ENCODE results near the gene PPM1L. TPM values are rescaled to one million over a fixed set of nuclear protein-coding genes. Genes with fewer than 3 reads are reported as not detected.

Gene PPM1L
- total and polyA plus RNA-seq, 2 donors (not counting 1 experiment from before 2014, with no cell fraction given), result 0.33 to 2.5 TPM

GRCh38 chr3:160826408-160826807 is 70.4 kb downstream of the PPM1L start:
- H3K4me3 ChIP-seq (replicated peaks in 1 of 4; ENCODE audit: control extremely low read depth in 1 of 4, insufficient read depth in 1 of 4, low read depth in 3 of 4, low read length in 4 of 4), result no peak overlapping the region
- H4K20me1 ChIP-seq (ENCODE audit: control insufficient read depth, extremely low read depth, insufficient read depth, low read length), result no peaks in the 10 kb centered on the region
- no peaks in the 10 kb centered on the region for H3K36me3 ChIP-seq (ENCODE audit: control insufficient read depth, insufficient read depth, low read length)
- H2AFZ ChIP-seq (ENCODE audit: low read length), result no peak overlapping the region
- H3K27me3 ChIP-seq (ENCODE audit: control insufficient read depth, insufficient read depth, low read length), result no peaks in the 10 kb centered on the region
- no peaks in the 10 kb centered on the region for H3K4me1 ChIP-seq (ENCODE audit: control insufficient read depth, extremely low read depth, insufficient read depth, low read length)
- no peak overlapping the region for H3K4me2 ChIP-seq (ENCODE audit: extremely low read depth, insufficient read depth, low read length)
- no peak overlapping the region for H3K27ac ChIP-seq (ENCODE audit: insufficient read depth, low read length)
- H3K79me2 ChIP-seq (ENCODE audit: control insufficient read depth, insufficient read depth, low read length), result no peaks in the 10 kb centered on the region
- no peaks in the 10 kb centered on the region for H3K9me3 ChIP-seq (ENCODE audit: control insufficient read depth, insufficient read depth, low read depth, low read length)
- TF ChIP-seq EZH2 (IDR thresholded peaks at IDR 0.05; ENCODE audit: low read length, missing control alignments) (no peak), CTCF (conservative IDR thresholded peaks at IDR 0.05 in 1 of 2, IDR thresholded peaks at IDR 0.05 in 1 of 2; ENCODE audit: low read depth in 1 of 2, low read length in 2 of 2) (no peak)
- DNase-seq (ENCODE audit: low read depth in 2 of 2), result no peak
- H3K9ac ChIP-seq (ENCODE audit: insufficient read depth, low read length), result no peak overlapping the region

- Histone ChIP-seq H3K9me3 (ENCODE audit: control insufficient read depth, insufficient read depth, low read depth, low read length) (no peaks in the 10 kb centered on the region), H3K27me3 (ENCODE audit: control insufficient read depth, insufficient read depth, low read length) (no peaks in the 10 kb centered on the region), H3K9ac (ENCODE audit: insufficient read depth, low read length) (no peak overlapping the region), H4K20me1 (ENCODE audit: control insufficient read depth, extremely low read depth, insufficient read depth, low read length) (no peaks in the 10 kb centered on the region), H3K4me2 (ENCODE audit: extremely low read depth, insufficient read depth, low read length) (no peak overlapping the region), H3K36me3 (ENCODE audit: control insufficient read depth, insufficient read depth, low read length) (no peaks in the 10 kb centered on the region), H3K4me3 (replicated peaks in 1 of 4; ENCODE audit: control extremely low read depth in 1 of 4, insufficient read depth in 1 of 4, low read depth in 3 of 4, low read length in 4 of 4) (no peak overlapping the region), H3K79me2 (ENCODE audit: control insufficient read depth, insufficient read depth, low read length) (no peaks in the 10 kb centered on the region), H2AFZ (ENCODE audit: low read length) (no peak overlapping the region), H3K4me1 (ENCODE audit: control insufficient read depth, extremely low read depth, insufficient read depth, low read length) (no peaks in the 10 kb centered on the region), H3K27ac (ENCODE audit: insufficient read depth, low read length) (no peak overlapping the region)
- no peak for DNase-seq (ENCODE audit: low read depth in 2 of 2)
- TF ChIP-seq EZH2 (IDR thresholded peaks at IDR 0.05; ENCODE audit: low read length, missing control alignments) (no peak), CTCF (conservative IDR thresholded peaks at IDR 0.05 in 1 of 2, IDR thresholded peaks at IDR 0.05 in 1 of 2; ENCODE audit: low read depth in 1 of 2, low read length in 2 of 2) (no peak)
These were observed 71.0 kb downstream of the PPM1L start for GRCh38 chr3:160826991-160827390.

GRCh38 chr3:160827516-160827915 is 71.5 kb downstream of the PPM1L start:
- Histone ChIP-seq H3K9me3 (ENCODE audit: control insufficient read depth, insufficient read depth, low read depth, low read length) (no peaks in the 10 kb centered on the region), H3K4me1 (ENCODE audit: control insufficient read depth, extremely low read depth, insufficient read depth, low read length) (no peaks in the 10 kb centered on the region), H3K4me2 (ENCODE audit: extremely low read depth, insufficient read depth, low read length) (no peak overlapping the region), H3K27me3 (ENCODE audit: control insufficient read depth, insufficient read depth, low read length) (no peaks in the 10 kb centered on the region), H3K79me2 (ENCODE audit: control insufficient read depth, insufficient read depth, low read length) (no peaks in the 10 kb centered on the region), H3K27ac (ENCODE audit: insufficient read depth, low read length) (no peak overlapping the region), H3K4me3 (replicated peaks in 1 of 4; ENCODE audit: control extremely low read depth in 1 of 4, insufficient read depth in 1 of 4, low read depth in 3 of 4, low read length in 4 of 4) (no peak overlapping the region), H4K20me1 (ENCODE audit: control insufficient read depth, extremely low read depth, insufficient read depth, low read length) (no peaks in the 10 kb centered on the region), H2AFZ (ENCODE audit: low read length) (no peak overlapping the region), H3K9ac (ENCODE audit: insufficient read depth, low read length) (no peak overlapping the region), H3K36me3 (ENCODE audit: control insufficient read depth, insufficient read depth, low read length) (no peaks in the 10 kb centered on the region)
- TF ChIP-seq CTCF (conservative IDR thresholded peaks at IDR 0.05 in 1 of 2, IDR thresholded peaks at IDR 0.05 in 1 of 2; ENCODE audit: low read depth in 1 of 2, low read length in 2 of 2) (no peak), EZH2 (IDR thresholded peaks at IDR 0.05; ENCODE audit: low read length, missing control alignments) (no peak)
- DNase-seq (ENCODE audit: low read depth in 2 of 2), result no peak
